HG03558 (cell line): ENCODE data around the gene TNS1.

Experiments
- ATAC-seq: cut with Tn5 transposase; IDR thresholded peaks from one replicate; pipeline ENCODE4 v1.9.1; 2021; ENCODE audit warnings: moderate number of reproducible peaks; ENCODE audit not compliant: unreplicated experiment; ENCODE audit errors: extremely low read depth

The TNS1 gene

DNA sequence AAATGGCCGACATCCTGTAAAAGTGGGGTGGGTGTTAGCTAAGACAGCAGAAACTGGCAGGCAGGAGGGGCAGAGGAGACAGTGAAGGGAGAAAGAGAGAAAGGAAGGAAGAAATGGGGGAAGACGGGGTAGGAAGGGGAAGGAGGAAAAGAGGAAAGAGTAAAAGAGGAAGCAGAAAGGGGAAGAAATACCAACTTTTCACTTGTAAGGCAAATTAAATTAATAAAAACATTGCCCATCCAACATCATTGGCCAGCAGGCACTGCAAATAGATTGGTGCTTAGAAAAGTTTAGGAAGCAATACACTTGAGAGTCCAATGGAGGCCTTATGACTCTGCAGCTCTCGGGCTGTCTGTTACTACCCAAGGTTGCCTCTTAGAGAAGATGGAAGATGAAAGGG lies 116.7 kb downstream of the TNS1 start:
- no peak for ATAC-seq

DNA sequence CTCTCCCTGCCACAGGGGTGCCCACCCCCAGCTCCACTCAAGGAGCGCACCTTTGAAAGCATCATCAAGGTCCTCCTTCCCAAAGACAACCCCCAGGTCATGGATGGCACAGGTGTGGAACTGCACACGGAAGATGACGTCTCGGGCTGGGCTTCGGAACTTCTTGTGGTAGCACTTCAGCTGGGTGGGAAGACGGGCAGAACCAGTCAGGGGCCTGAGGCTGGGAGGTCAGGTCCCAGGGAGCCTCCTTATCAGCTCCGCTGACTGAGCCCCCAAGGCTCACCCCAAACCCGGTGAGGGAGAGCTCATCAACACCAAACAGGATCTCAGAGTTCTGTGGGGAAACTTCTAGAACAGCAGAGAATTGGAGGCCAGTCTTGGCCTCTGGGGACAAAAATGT lies 117.8 kb downstream of the TNS1 start:
- ATAC-seq, result no peak

DNA sequence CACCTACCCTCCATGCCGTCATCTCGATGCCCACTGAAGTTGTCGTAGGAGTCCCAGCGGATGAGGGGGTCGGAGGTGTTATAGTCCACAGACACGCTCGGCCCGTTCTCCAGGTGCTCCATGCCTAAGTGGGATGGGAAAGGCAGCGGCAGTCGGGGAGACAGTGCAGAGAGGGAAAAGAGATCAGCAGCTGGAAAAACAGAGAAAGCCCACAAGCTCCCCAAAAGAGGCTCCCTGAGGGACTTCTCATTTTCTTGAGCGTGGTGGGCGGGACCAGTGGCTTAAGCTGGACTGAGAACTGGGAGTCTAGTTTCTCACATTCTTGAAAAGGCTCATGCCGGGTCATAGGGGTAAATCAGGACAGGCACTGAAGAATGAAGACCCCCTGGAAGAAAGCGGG lies 121.9 kb downstream of the TNS1 start:
- ATAC-seq, result no peak

DNA sequence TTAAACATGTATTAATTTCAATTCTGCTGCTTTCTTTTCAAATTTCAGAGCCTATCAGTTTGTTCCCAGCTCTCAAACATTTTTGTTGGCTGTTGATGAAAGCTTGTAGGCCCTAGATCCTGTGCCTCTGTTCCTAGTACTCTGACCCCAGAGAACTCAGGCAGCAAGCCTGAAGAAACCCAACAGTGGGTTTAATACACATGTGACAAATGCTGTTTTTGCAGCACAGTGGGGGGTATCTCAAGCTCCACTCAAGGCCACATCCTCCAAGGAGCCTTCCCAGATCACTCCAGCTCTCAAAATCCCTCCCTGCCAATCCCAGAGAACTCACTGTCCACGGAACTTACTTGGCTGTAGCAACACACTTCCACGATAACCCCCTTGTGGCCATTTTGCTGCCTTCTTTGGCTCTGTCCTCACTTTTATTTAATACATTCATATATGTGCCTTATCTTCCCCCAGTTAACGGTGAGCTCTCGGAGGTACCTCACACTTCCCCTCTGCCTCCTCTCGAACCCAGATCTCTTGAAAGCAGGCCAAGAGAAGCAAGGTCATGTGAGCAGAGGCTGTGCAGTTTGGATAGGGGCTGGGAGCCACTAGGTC lies 122.4 kb downstream of the TNS1 start:
- ATAC-seq, result no peak

DNA sequence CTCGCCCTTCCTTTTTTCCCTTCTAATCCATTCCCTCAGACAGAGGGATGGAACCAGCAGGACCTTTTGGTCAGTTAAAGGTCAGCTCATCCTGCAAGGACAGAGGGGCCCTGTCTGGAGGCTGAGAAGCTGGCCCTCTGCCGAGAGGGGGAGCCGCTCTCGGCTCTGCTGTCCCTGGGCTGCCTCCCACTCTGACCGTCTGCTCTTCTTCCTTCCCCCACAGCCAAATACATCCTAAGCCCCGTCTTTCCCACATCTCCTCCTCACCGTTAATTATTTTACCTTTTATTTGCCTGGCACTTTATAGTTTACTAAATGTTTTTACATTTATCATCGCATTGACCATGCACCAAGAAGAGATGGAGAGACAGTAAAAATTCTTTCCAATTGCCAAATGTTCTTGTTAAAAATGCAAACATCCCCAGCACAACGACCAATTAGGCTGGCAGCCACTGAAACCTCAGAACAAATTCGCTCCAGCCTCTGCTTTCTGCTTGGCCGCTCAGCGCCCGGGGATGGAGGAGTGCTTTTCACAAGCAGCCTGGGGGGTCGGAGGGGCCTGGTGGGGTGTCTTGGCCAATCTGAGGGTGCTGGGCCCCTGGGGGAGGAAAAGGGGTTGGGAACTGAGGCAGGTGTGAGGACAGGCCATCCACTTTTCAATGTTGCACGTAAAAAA lies 123.7 kb downstream of the TNS1 start:
- no peak for ATAC-seq

DNA sequence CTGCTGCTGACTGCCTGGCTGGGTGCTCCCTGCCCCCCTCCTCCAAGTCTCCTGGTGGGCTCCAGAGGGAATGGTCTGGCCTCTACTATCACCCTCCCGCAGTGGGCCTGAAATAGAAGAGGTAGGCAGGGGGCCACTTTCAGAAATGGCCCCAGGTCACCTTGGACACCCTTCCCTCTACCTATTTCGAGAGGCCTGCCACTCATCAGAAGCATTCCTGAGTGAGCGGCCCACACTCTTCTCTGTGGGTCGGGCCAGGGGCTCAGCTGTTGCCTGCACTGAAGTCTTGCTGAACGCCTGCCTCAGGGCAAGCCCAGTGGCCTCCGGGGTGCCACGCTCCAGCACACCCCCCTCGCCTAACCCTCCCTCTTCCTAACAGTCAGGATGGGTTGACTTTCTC lies 124.9 kb downstream of the TNS1 start:
- no peak for ATAC-seq

DNA sequence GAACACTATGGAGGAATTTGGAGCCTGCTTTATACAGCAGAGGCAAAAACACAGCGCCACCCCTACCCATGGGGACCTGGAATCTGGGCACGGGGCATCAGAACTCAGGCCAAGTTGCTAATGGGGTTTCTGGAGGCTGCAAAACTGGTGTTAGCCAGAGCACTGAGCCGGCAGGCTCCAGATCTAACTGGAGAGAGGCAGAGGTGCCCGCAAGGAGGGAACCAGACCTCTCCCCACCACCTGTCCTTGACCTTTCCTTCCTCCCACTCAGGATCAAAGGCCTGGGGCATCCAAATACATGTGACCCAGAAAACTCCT lies 126.6 kb downstream of the TNS1 start:
- no peak for ATAC-seq

DNA sequence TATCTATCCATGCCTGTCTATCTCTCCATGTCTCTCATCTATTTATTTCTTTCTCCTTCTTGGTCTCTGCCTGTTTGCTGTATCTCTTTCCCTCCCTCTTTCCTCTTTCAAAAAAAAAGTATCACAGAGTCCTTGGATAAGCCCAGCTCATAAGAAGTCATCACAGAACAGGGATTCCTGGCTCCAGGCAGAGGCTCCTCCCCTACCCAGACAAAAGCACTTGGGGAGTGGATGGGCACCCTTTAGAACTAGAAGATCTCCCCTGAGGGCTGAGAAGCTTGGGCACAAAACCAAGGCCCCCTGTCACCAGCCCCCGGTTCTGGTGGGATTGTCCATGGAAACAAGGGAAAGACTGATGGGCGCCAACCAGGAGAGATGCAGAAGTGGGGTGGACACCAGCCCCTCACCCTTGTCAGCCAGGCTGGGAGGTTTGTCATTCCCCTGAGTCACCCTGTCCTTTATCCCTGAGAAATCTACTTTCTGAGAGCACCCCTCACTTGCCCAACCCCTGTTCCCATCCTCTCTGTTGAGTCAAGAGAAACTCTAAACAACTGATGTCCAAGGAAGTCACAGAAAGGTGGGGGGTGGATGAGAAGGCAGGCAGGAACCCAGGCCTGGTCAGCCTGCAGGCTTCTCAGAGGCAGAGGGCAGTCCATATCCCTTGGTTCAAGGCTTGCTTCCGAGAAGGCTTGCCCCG lies 127.1 kb downstream of the TNS1 start:
- ATAC-seq, result no peak

DNA sequence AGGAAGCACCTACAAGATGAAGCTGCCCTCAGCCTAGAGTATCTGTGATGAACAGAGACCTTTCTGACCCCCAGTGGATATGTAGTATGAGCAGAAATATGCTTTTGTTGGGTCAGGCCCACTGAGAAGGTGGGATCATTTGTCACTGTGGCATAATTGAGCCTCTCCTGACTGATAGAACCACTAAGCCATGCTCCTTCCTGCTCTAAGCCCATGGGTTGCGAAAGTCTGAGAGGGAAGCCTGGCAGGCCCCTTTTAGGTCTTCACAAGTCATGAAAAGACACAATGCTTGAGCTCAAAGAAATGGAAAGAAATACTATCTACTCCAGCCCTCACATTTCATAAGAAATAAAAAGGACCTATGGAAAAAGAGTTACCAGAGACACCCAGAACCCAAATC lies 127.7 kb downstream of the TNS1 start:
- ATAC-seq, result no peak

DNA sequence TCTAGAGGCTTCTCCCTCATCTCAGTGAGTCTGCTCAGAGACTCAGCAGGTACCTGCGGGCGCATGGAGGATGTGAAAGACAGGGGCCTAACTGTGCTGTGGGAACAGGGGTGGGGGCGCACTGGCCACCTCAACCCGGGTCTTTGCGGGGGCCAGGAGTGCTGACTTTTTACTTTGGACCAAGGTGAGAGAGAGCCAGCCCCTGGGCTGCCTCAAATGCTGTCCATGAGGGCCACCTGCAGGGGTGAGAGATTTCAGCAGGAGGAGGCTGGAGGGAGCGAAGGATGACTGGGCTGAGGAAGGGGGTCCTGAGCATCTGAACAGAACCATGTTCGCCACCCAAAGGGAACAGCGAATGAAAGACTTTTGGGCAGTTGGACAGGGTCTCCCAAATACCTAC lies 129.4 kb downstream of the TNS1 start:
- no peak for ATAC-seq

DNA sequence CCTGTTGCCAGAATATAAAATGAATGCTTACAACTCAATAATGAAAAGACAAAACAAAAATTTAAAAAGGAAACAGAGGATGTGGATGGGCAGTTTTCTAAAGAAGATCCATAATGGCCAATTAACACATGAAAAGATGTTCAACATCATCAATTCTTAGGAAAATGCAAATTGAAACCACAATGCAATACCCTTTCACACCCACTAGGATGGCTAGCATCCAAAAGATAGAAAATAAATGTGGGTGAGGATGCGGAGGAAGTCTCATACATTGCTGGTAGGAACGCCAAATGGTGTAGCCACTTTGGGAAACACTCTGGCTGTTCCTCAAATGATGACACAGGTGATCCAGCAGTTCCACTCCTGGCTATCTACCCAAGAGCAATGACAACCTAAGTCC lies 130.5 kb downstream of the TNS1 start:
- no peak for ATAC-seq

DNA sequence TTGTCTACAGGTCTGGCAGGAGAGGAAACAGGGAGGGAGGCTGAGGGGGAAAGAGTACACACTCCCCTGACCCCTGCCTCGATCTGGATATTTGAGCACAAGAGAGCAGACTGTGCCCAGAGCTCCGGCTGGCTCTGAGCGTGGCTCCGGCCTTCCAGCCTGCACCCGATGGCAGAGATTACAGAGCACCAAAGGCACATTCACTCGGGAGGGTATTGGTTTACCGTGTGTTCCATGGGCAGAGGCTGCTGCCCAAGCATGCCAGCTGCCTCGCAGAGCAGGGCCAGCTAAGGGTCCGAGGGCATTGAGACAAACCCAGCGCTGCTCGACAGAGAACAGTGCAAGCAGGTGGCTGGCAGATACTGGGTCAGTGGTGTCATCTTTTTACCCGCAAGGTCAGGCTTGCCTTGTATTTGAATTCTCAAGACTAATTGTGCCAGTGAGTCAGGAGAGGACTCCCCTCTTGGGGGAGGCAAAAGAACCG lies 132.2 kb downstream of the TNS1 start:
- no peak for ATAC-seq

DNA sequence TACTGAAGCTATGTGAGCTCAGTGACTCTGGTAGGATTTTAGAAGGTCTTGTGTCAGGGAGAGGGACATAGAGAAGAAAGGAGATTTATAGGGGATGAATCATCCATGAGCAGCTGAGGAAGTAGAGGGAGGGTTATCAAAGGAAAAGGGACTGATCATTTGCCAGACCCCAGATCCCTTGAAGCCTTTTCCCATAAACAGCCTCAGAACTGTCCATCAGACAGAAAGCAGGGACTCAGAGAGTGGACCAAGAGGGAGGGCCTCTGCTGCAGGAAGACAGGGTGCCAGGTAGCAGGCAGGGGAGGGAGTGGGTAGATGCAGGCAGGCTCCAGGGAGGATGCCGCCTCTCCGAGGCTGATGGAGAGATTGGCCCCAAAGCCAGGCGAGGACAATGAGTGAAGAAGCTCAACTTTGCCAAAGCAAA lies 133.9 kb downstream of the TNS1 start:
- no peak for ATAC-seq

DNA sequence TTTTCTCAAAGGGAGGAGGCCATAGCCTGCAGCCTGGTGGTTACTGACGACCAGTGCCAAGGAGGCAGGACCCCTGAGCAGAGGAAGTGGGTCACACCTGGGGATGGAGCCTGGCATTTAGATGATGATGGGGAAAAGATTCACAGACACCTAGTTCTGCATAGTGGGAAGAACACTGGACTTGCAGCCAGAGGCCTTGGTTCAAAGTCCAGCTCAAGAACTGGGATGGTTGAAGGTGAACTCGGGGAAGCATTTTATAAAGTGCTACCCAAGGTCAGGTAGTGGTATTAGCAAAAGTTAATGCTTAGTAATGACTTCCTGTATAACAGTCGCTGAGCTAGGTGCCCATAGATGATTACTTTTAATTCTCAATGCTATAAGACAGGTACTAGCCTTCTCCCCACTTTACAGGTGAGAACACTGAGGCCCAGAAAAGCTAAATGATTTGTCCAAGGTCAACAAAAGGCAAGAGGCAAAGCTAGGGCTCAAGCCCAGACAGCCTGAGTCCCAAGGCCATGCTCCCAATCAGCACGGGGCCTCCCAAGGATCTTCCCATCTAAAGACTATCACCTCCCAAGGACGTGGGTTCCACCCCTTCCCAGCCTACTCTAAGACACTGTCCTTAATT lies 134.4 kb downstream of the TNS1 start:
- no peak for ATAC-seq

DNA sequence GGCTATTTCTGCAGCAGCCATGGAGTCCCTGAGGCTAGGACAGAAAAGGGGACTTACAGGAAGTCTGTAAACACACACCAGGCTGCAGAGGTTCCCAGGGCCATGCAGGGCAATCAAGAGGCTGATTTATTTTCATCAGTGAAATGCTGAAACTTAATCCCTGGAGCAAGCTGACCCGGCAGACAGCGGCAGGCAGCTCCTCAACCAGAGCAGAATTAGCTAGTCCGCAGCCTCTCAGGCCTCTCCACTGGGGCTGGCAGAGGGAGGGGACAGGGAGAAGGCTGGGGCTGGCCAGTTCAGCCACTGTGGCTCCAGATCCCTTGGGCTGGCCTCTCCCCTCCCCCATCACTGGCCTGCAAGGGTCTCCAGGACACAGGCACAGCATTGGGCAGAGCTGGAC lies 136.3 kb downstream of the TNS1 start:
- ATAC-seq, result no peak

DNA sequence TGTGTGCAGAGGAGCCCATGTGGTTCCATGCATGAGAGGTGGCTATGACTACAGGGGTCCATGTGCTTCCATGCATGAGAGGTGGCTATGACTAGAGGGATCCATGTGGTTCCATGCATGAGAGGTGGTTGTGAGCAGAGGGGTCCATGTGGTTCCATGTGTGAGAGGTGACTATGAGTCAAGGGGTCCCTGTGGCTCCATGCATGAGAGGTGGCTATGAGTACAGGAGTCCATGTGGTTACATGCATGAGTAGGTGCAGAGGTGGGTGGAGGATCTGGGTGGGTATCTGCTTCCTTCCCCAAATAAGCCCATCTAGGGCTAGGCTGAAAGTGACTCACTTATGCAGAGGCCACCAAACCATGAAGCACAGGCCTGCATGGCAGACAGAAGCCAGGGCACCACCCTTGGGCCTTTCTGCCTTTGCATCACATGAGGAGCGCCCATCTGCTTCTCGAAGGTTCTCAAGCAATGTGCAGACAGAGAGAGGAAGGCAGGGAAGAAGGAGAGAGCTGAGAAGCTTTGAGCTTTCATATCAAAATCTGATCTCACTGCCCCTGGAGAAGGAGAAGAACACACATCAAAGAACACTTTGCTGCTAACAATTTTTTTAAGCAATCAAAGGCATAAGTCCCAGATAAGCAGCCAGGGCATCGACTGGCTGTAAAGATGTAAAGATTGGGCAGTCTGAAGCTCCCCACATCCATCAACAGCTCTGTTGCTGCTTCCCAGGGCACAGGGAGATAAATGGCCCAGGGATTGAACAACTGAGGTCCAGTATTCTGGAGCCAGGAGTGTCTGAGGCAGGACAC lies 137.6 kb downstream of the TNS1 start:
- ATAC-seq, result no peak

DNA sequence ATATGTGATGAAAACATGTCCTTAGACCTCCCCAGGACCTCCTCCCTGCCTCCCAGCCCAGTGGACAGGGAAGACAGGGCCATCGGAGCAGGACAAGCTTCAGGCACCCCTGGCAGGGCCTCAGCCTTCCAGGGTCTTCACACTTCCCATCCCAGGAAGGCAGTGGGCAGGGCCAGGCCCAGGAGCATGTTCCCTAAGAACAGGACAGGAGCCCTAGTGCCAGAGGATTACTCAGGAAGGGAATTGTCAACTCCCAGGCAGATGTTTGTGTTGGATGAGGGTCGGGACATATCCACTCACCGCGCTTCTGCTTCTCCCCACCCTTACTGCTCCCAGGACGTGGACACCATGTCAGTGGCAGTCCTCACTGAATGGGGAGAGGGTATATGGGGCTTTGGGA lies 138.9 kb downstream of the TNS1 start:
- no peak for ATAC-seq

DNA sequence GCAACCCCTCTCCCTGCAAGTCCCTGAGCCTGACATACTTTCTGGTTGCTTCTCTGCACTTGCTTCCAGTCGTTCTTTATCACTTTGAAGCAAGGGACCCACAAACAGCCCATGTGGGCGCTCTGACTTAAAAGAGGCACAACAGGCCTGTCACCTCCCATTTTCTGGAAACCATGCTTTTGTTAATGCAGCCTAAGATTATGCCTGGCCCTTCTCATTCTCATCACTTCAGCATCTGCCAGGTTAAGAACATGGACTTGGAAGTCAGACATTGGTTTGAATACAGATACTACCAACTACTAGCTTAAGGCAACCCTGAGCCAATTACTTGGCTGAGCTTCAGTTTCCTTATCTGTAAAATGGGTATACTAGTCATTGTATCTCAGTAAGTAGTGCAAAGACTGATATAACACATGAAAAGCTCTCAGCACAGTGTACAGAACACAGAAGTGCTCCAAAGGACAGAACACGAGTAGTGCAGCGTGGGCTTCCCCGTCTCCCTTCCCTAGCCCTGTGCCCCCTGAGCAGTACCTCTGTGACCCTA lies 141.4 kb downstream of the TNS1 start:
- no peak for ATAC-seq

DNA sequence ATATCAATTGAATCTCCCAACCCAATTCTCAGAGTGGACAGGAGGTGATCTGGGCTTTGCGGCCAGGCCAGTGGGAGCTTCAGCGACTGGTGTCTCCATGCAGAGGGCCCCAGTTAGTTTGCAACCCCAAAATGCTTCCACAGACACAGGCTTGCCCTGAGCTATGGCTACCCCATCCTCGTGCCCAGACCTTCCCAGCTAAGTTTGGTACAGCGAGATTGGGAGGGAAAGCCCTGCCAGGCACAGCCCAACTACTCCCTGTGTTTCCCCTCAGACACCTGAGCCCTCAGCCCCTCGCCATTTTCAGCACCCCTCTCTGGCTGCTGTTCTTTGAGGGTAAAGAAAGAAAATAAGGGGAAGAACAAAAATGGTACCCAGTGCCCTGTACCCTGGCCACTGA lies 142.9 kb downstream of the TNS1 start:
- ATAC-seq, result no peak
